WTC11 (cell line): Measurements from ENCODE around the gene GNA14. TPM values are rescaled to one million over a fixed set of nuclear protein-coding genes. Genes with fewer than 3 reads are reported as not detected.

Source experiments
- ATAC-seq: fragments of 200-7000 bp; cut with Tn5 transposase; 2 replicates; pipeline ENCODE4 v1.10.0; 2021; ENCODE audit warnings: mild to moderate bottlenecking, moderate library complexity
- CTCF ChIA-PET: fragments of 300-600 bp; sonication (Branson Sonifier 250); formaldehyde crosslinking; loops from one replicate; lab custom pipeline; 2021; ENCODE audit warnings: antibody characterized with exemption; lab: Charles Lee
- POLR2A ChIA-PET: fragments of 350-600 bp; sonication (Branson Sonifier 250); formaldehyde crosslinking; loops from one replicate; lab custom pipeline; 2021; ENCODE audit warnings: antibody characterized with exemption; lab: Charles Lee
- DNase-seq: peaks from one replicate; pipeline ENCODE4 v3.0.0; 2021; ENCODE audit warnings: low spot score
- H3K27ac Mint-ChIP-seq: 2 replicates; pipeline ENCODE4 v1.8.0; 2021; ENCODE audit warnings: mixed read lengths
- H3K27me3 Mint-ChIP-seq: 2 replicates; pipeline ENCODE4 v1.8.0; 2021; ENCODE audit warnings: low read depth, mild to moderate bottlenecking, moderate library complexity, mixed read lengths
- H3K36me3 Mint-ChIP-seq: 2 replicates; pipeline ENCODE4 v1.8.0; 2021; ENCODE audit warnings: mixed read lengths
- H3K4me1 Mint-ChIP-seq: 2 replicates; pipeline ENCODE4 v1.8.0; 2022; ENCODE audit warnings: mixed read lengths
- H3K4me3 Mint-ChIP-seq: 2 replicates; pipeline ENCODE4 v1.8.0; 2021; ENCODE audit warnings: mild to moderate bottlenecking, moderate library complexity, mixed read lengths
- H3K9me3 Mint-ChIP-seq: 2 replicates; pipeline ENCODE4 v1.8.0; 2021; ENCODE audit warnings: mixed read lengths
- ATF1 ChIP-seq: sonication (generic); formaldehyde crosslinking; IDR thresholded peaks from 2 replicates; pipeline ENCODE4 v1.8.1; 2023; ENCODE audit warnings: mild to moderate bottlenecking, moderate library complexity, missing genetic modification reagents
- ESRRA ChIP-seq: sonication (generic); formaldehyde crosslinking; IDR thresholded peaks from 2 replicates; pipeline ENCODE4 v1.8.1; 2022; ENCODE audit warnings: mild to moderate bottlenecking, missing genetic modification reagents, borderline replicate concordance
- FOXJ3 ChIP-seq: sonication (generic); formaldehyde crosslinking; IDR thresholded peaks from 2 replicates; pipeline ENCODE4 v1.9.0; 2021; ENCODE audit warnings: missing genetic modification reagents, mild to moderate bottlenecking, borderline replicate concordance
- FOXK1 ChIP-seq: sonication (generic); formaldehyde crosslinking; IDR thresholded peaks from 2 replicates; pipeline ENCODE4 v1.8.0; 2022; ENCODE audit warnings: mild to moderate bottlenecking, moderate library complexity, missing genetic modification reagents
- GABPB1 ChIP-seq: sonication (generic); formaldehyde crosslinking; IDR thresholded peaks from 2 replicates; pipeline ENCODE4 v1.8.1; 2023; ENCODE audit warnings: mild to moderate bottlenecking, missing genetic modification reagents
- JAZF1 ChIP-seq: fragments of 250-450 bp; sonication (Bioruptor Pico); IDR thresholded peaks from 2 replicates; pipeline ENCODE4 v1.9.0; 2021; ENCODE audit warnings: moderate library complexity, mild to moderate bottlenecking, inconsistent platforms
- KAT7 ChIP-seq: sonication (generic); formaldehyde crosslinking; IDR thresholded peaks from 2 replicates; pipeline ENCODE4 v1.8.1; 2023; ENCODE audit warnings: missing genetic modification reagents, mild to moderate bottlenecking, borderline replicate concordance
- MLX ChIP-seq: sonication (generic); formaldehyde crosslinking; IDR thresholded peaks from 2 replicates; pipeline ENCODE4 v1.8.1; 2023; ENCODE audit warnings: mild to moderate bottlenecking, missing genetic modification reagents, moderate library complexity
- NR1H2 ChIP-seq: sonication (generic); formaldehyde crosslinking; IDR thresholded peaks from 2 replicates; pipeline ENCODE4 v1.9.0; 2021; ENCODE audit warnings: mild to moderate bottlenecking, moderate library complexity, missing genetic modification reagents
- PRDM15 ChIP-seq: sonication (generic); formaldehyde crosslinking; IDR thresholded peaks from 2 replicates; pipeline ENCODE4 v1.8.0; 2022; ENCODE audit warnings: missing genetic modification reagents
- PRRX2 ChIP-seq: fragments of 250-450 bp; sonication (Bioruptor Pico); IDR thresholded peaks from 2 replicates; pipeline ENCODE4 v1.8.0; 2021; ENCODE audit warnings: mild to moderate bottlenecking
- TEAD4 ChIP-seq: sonication (generic); formaldehyde crosslinking; IDR thresholded peaks from 2 replicates; pipeline ENCODE4 v1.8.0; 2022; ENCODE audit warnings: mild to moderate bottlenecking, missing genetic modification reagents
- ZNF219 ChIP-seq: sonication (generic); formaldehyde crosslinking; IDR thresholded peaks from 2 replicates; pipeline ENCODE4 v1.8.0; 2023; ENCODE audit warnings: missing genetic modification reagents, mild to moderate bottlenecking, borderline replicate concordance
- ZNF232 ChIP-seq: sonication (generic); formaldehyde crosslinking; IDR thresholded peaks from 2 replicates; pipeline ENCODE4 v1.8.0; 2022; ENCODE audit warnings: mild to moderate bottlenecking, missing genetic modification reagents
- ZNF263 ChIP-seq: sonication (generic); formaldehyde crosslinking; IDR thresholded peaks from 2 replicates; pipeline ENCODE4 v1.8.1; 2022; ENCODE audit warnings: low read depth, mild to moderate bottlenecking, moderate library complexity, missing genetic modification reagents
- ZNF317 ChIP-seq: sonication (generic); formaldehyde crosslinking; IDR thresholded peaks from 2 replicates; pipeline ENCODE4 v1.8.1; 2023; ENCODE audit warnings: low read depth, mild to moderate bottlenecking, moderate library complexity, missing genetic modification reagents, borderline replicate concordance
- ZNF396 ChIP-seq: fragments of 250-450 bp; sonication (Bioruptor Pico); IDR thresholded peaks from 2 replicates; pipeline ENCODE4 v1.8.0; 2021; ENCODE audit warnings: mild to moderate bottlenecking, moderate library complexity, borderline replicate concordance
- ZNF671 ChIP-seq: fragments of 250-450 bp; sonication (Bioruptor Pico); IDR thresholded peaks from 2 replicates; pipeline ENCODE4 v1.8.0; 2021; ENCODE audit warnings: mild to moderate bottlenecking
- total RNA-seq: library from RNA; stranded (reverse); gene quantifications from 3 replicates; pipeline ENCODE4 v1.2.3, GENCODE V29; 2021
- TF ChIP-seq, protein P1 (sequence below): fragments of 250-450 bp; sonication (Bioruptor Pico); IDR thresholded peaks from 2 replicates; pipeline ENCODE4 v1.9.0; 2021; ENCODE audit warnings: mild to moderate bottlenecking
- TF ChIP-seq, protein P2 (sequence below): sonication (generic); formaldehyde crosslinking; IDR thresholded peaks from 2 replicates; pipeline ENCODE4 v1.8.1; 2023; ENCODE audit warnings: mild to moderate bottlenecking, missing genetic modification reagents, moderate library complexity
- TF ChIP-seq, protein P3 (sequence below): fragments of 200-600 bp; IDR thresholded peaks from 2 replicates; pipeline ENCODE4 v1.8.0; 2022; ENCODE audit warnings: antibody characterized with exemption
- TF ChIP-seq, protein P4 (sequence below): sonication (generic); formaldehyde crosslinking; IDR thresholded peaks from 2 replicates; pipeline ENCODE4 v1.8.1; 2023; ENCODE audit warnings: mild to moderate bottlenecking, missing genetic modification reagents, borderline replicate concordance

GNA14 gene
- total RNA-seq, 1 experiment from 2014 or later = 26.7 TPM

- H3K4me1 Mint-ChIP-seq = peaks cover 36% of the 10 kb centered on the region
- DNase-seq = no peak
- no peak overlapping the region for H3K4me3 Mint-ChIP-seq
- ATAC-seq = no peak
- ChIA-PET CTCF (no interaction called here), POLR2A (no interaction called here)
- H3K27me3 Mint-ChIP-seq = no peaks in the 10 kb centered on the region
- H3K36me3 Mint-ChIP-seq = no peaks in the 10 kb centered on the region
- TF ChIP-seq ZNF396 (CRISPR knock-in tag) (no peak), FOXK1 (CRISPR knock-in tag) (no peak), JAZF1 (CRISPR knock-in tag) (no peak), PRRX2 (CRISPR knock-in tag) (no peak), ZNF219 (no peak), TEAD4 (CRISPR knock-in tag) (no peak), FOXJ3 (CRISPR knock-in tag) (no peak), NR1H2 (CRISPR knock-in tag) (no peak), ZNF232 (CRISPR knock-in tag) (no peak), ZNF317 (no peak), ZNF263 (CRISPR knock-in tag) (no peak), ESRRA (CRISPR knock-in tag) (no peak), GABPB1 (no peak)
- TF ChIP-seq, protein P1, sequence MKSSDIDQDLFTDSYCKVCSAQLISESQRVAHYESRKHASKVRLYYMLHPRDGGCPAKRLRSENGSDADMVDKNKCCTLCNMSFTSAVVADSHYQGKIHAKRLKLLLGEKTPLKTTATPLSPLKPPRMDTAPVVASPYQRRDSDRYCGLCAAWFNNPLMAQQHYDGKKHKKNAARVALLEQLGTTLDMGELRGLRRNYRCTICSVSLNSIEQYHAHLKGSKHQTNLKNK (CRISPR knock-in tag) = no peak
- TF ChIP-seq, protein P2, sequence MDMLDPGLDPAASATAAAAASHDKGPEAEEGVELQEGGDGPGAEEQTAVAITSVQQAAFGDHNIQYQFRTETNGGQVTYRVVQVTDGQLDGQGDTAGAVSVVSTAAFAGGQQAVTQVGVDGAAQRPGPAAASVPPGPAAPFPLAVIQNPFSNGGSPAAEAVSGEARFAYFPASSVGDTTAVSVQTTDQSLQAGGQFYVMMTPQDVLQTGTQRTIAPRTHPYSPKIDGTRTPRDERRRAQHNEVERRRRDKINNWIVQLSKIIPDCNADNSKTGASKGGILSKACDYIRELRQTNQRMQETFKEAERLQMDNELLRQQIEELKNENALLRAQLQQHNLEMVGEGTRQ = no peak
- TF ChIP-seq, protein P3, sequence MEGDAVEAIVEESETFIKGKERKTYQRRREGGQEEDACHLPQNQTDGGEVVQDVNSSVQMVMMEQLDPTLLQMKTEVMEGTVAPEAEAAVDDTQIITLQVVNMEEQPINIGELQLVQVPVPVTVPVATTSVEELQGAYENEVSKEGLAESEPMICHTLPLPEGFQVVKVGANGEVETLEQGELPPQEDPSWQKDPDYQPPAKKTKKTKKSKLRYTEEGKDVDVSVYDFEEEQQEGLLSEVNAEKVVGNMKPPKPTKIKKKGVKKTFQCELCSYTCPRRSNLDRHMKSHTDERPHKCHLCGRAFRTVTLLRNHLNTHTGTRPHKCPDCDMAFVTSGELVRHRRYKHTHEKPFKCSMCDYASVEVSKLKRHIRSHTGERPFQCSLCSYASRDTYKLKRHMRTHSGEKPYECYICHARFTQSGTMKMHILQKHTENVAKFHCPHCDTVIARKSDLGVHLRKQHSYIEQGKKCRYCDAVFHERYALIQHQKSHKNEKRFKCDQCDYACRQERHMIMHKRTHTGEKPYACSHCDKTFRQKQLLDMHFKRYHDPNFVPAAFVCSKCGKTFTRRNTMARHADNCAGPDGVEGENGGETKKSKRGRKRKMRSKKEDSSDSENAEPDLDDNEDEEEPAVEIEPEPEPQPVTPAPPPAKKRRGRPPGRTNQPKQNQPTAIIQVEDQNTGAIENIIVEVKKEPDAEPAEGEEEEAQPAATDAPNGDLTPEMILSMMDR = no peak
- TF ChIP-seq, protein P4, sequence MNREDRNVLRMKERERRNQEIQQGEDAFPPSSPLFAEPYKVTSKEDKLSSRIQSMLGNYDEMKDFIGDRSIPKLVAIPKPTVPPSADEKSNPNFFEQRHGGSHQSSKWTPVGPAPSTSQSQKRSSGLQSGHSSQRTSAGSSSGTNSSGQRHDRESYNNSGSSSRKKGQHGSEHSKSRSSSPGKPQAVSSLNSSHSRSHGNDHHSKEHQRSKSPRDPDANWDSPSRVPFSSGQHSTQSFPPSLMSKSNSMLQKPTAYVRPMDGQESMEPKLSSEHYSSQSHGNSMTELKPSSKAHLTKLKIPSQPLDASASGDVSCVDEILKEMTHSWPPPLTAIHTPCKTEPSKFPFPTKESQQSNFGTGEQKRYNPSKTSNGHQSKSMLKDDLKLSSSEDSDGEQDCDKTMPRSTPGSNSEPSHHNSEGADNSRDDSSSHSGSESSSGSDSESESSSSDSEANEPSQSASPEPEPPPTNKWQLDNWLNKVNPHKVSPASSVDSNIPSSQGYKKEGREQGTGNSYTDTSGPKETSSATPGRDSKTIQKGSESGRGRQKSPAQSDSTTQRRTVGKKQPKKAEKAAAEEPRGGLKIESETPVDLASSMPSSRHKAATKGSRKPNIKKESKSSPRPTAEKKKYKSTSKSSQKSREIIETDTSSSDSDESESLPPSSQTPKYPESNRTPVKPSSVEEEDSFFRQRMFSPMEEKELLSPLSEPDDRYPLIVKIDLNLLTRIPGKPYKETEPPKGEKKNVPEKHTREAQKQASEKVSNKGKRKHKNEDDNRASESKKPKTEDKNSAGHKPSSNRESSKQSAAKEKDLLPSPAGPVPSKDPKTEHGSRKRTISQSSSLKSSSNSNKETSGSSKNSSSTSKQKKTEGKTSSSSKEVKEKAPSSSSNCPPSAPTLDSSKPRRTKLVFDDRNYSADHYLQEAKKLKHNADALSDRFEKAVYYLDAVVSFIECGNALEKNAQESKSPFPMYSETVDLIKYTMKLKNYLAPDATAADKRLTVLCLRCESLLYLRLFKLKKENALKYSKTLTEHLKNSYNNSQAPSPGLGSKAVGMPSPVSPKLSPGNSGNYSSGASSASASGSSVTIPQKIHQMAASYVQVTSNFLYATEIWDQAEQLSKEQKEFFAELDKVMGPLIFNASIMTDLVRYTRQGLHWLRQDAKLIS (CRISPR knock-in tag) = no peak
- no peaks in the 10 kb centered on the region for H3K9me3 Mint-ChIP-seq
- no peak overlapping the region for H3K27ac Mint-ChIP-seq
Observed at GRCh38 chr9:77561331-77562018, 86.6 kb downstream of the GNA14 start.

GRCh38 chr9:77556396-77556795, 91.7 kb downstream of the GNA14 start:
- Mint-ChIP-seq H3K4me3 (no peak overlapping the region), H3K27me3 (no peaks in the 10 kb centered on the region), H3K9me3 (no peaks in the 10 kb centered on the region), H3K27ac (no peak overlapping the region), H3K4me1 (peaks cover 22% of the 10 kb centered on the region), H3K36me3 (no peaks in the 10 kb centered on the region)
- no peak for ATAC-seq
- no peak for DNase-seq
- ChIA-PET POLR2A (no interaction called here), CTCF (no interaction called here)
- TF ChIP-seq MLX = no peak
- TF ChIP-seq KAT7 (CRISPR knock-in tag) = no peak
- no peak for TF ChIP-seq PRRX2 (CRISPR knock-in tag)
- no peak for TF ChIP-seq ZNF671 (CRISPR knock-in tag)
- no peak for TF ChIP-seq PRDM15 (CRISPR knock-in tag)
- TF ChIP-seq ATF1 = no peak
